ENCODE results near the gene CHD1L.

CHD1L gene

GRCh38 chr1:147210987-147211386 is 31.5 kb upstream of the CHD1L start:
- Histone ChIP-seq H3K27me3 (ENCODE audit: control insufficient read depth in 5 of 5, insufficient read depth in 4 of 5, low read length in 5 of 5) (no peaks in the 10 kb centered on the region), H3K9ac (ENCODE audit: low read length in 5 of 5) (no peak overlapping the region), H3K4me3 (ENCODE audit: low read depth in 1 of 5, low read length in 5 of 5) (no peak overlapping the region), H3K4me1 (ENCODE audit: control insufficient read depth in 5 of 5, insufficient read depth in 5 of 5, low read length in 5 of 5) (no peaks in the 10 kb centered on the region), H3K27ac (ENCODE audit: low read depth, low read length) (no peak overlapping the region), H3K36me3 (ENCODE audit: control insufficient read depth in 5 of 5, insufficient read depth in 5 of 5, low read length in 5 of 5) (peaks cover 0 to 17% (median 2%) of the 10 kb centered on the region in 5 donors), H3K9me3 (ENCODE audit: control insufficient read depth in 5 of 5, low read length in 5 of 5) (no peaks in the 10 kb centered on the region)

DNA sequence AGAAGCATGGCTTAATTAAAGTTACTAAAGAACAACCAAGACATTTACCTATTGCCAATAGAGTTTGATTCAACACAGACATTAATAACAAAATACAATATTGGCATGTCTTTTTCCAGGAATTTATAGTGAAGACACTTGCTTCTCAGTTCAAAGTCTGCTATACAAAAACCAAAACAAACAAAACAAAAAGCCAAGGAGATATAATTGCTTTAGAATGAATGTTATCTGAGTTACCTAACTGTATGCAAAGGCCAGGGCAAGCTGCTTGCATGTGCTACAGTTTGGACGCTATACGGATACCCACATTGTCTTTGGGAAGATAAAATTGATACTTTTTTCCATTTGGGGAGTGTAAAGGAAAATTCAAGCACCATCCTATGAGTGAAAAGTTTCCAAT is 30.9 kb upstream of the CHD1L start:
- Histone ChIP-seq H3K27ac (ENCODE audit: low read depth, low read length) (no peak overlapping the region), H3K9me3 (ENCODE audit: control insufficient read depth in 5 of 5, low read length in 5 of 5) (no peaks in the 10 kb centered on the region), H3K4me3 (ENCODE audit: low read depth in 1 of 5, low read length in 5 of 5) (no peak overlapping the region), H3K27me3 (ENCODE audit: control insufficient read depth in 5 of 5, insufficient read depth in 4 of 5, low read length in 5 of 5) (no peaks in the 10 kb centered on the region), H3K9ac (ENCODE audit: low read length in 5 of 5) (no peak overlapping the region), H3K36me3 (ENCODE audit: control insufficient read depth in 5 of 5, insufficient read depth in 5 of 5, low read length in 5 of 5) (peaks cover 0 to 19% (median 2%) of the 10 kb centered on the region in 5 donors), H3K4me1 (ENCODE audit: control insufficient read depth in 5 of 5, insufficient read depth in 5 of 5, low read length in 5 of 5) (no peaks in the 10 kb centered on the region)

GRCh38 chr1:147213271-147213670 is 29.2 kb upstream of the CHD1L start:
- H3K9me3 ChIP-seq (ENCODE audit: control insufficient read depth in 5 of 5, low read length in 5 of 5) = no peaks in the 10 kb centered on the region
- no peak overlapping the region for H3K9ac ChIP-seq (ENCODE audit: low read length in 5 of 5)
- H3K27me3 ChIP-seq (ENCODE audit: control insufficient read depth in 5 of 5, insufficient read depth in 4 of 5, low read length in 5 of 5) = no peaks in the 10 kb centered on the region
- no peaks in the 10 kb centered on the region for H3K4me1 ChIP-seq (ENCODE audit: control insufficient read depth in 5 of 5, insufficient read depth in 5 of 5, low read length in 5 of 5)
- H3K4me3 ChIP-seq (ENCODE audit: low read depth in 1 of 5, low read length in 5 of 5) = no peak overlapping the region
- H3K36me3 ChIP-seq (ENCODE audit: control insufficient read depth in 5 of 5, insufficient read depth in 5 of 5, low read length in 5 of 5) = peaks cover 0 to 17% (median 2%) of the 10 kb centered on the region in 5 donors
- no peak overlapping the region for H3K27ac ChIP-seq (ENCODE audit: low read depth, low read length)

GRCh38 chr1:147214325-147214724 is 28.2 kb upstream of the CHD1L start:
- no peaks in the 10 kb centered on the region for H3K9me3 ChIP-seq (ENCODE audit: control insufficient read depth in 5 of 5, low read length in 5 of 5)
- H3K9ac ChIP-seq (ENCODE audit: low read length in 5 of 5) = no peak overlapping the region
- H3K36me3 ChIP-seq (ENCODE audit: control insufficient read depth in 5 of 5, insufficient read depth in 5 of 5, low read length in 5 of 5) = peaks cover 0 to 17% (median 2%) of the 10 kb centered on the region in 5 donors
- H3K27me3 ChIP-seq (ENCODE audit: control insufficient read depth in 5 of 5, insufficient read depth in 4 of 5, low read length in 5 of 5) = no peaks in the 10 kb centered on the region
- no peak overlapping the region for H3K4me3 ChIP-seq (ENCODE audit: low read depth in 1 of 5, low read length in 5 of 5)
- H3K4me1 ChIP-seq (ENCODE audit: control insufficient read depth in 5 of 5, insufficient read depth in 5 of 5, low read length in 5 of 5) = no peaks in the 10 kb centered on the region
- no peak overlapping the region for H3K27ac ChIP-seq (ENCODE audit: low read depth, low read length)

DNA sequence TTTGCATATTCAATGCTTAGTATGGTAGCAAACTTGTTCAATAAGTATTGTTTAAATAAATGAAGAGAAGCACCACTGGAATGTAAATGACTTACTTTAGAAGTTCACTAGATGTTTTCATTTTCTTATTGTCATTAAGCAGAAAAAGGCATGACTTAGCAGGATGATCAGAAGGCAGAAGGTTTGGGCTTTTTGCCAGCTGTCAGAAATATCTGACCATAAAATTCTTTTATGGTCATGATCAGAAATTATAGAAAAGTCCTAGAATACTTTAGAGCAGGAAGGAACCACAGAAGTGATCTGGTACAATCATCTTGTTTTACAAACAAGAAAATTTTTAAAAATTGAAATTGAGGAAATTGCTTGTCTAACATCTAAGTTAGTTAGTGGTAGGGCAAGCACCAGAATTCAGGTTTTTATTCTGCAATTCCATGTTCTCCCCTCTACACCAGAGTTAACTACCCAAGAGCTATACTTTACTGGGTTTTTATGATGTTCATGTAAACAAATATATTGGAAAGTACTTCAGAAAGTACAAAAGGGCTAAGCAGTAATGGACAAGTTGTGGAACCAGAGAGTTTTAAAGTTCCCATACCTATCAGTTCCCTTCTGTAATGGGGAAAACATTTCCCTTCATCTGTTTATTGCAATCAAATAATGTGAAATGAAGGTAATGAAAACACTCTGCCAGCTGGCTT is 27.5 kb upstream of the CHD1L start:
- Histone ChIP-seq H3K4me1 (ENCODE audit: control insufficient read depth in 5 of 5, insufficient read depth in 5 of 5, low read length in 5 of 5) (no peaks in the 10 kb centered on the region), H3K36me3 (ENCODE audit: control insufficient read depth in 5 of 5, insufficient read depth in 5 of 5, low read length in 5 of 5) (peaks cover 0 to 17% (median 2%) of the 10 kb centered on the region in 5 donors), H3K4me3 (ENCODE audit: low read depth in 1 of 5, low read length in 5 of 5) (no peak overlapping the region), H3K27ac (ENCODE audit: low read depth, low read length) (no peak overlapping the region), H3K9ac (ENCODE audit: low read length in 5 of 5) (no peak overlapping the region), H3K27me3 (ENCODE audit: control insufficient read depth in 5 of 5, insufficient read depth in 4 of 5, low read length in 5 of 5) (no peaks in the 10 kb centered on the region), H3K9me3 (ENCODE audit: control insufficient read depth in 5 of 5, low read length in 5 of 5) (no peaks in the 10 kb centered on the region)

DNA sequence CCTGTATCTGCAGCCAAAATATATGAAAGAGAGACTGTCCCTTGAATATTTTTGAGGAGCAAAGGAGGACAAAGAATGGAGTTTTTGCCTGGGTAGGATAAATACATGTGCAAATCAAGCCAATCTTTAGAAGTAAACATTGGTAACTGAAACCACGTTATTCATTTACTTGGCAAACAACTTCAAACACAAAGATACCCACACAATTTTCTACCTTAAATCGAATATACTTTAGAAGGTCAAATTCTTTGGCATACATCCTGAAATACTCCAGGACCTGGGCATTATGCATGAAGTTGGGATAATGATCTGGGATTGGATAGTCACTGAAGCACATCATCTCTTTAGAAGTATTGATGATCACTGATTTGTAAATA is 27.0 kb upstream of the CHD1L start:
- H3K9me3 ChIP-seq (ENCODE audit: control insufficient read depth in 5 of 5, low read length in 5 of 5) = no peaks in the 10 kb centered on the region
- no peak overlapping the region for H3K4me3 ChIP-seq (ENCODE audit: low read depth in 1 of 5, low read length in 5 of 5)
- H3K4me1 ChIP-seq (ENCODE audit: control insufficient read depth in 5 of 5, insufficient read depth in 5 of 5, low read length in 5 of 5) = no peaks in the 10 kb centered on the region
- no peak overlapping the region for H3K27ac ChIP-seq (ENCODE audit: low read depth, low read length)
- no peak overlapping the region for H3K9ac ChIP-seq (ENCODE audit: low read length in 5 of 5)
- H3K27me3 ChIP-seq (ENCODE audit: control insufficient read depth in 5 of 5, insufficient read depth in 4 of 5, low read length in 5 of 5) = no peaks in the 10 kb centered on the region
- peaks cover 2 to 17% (median 2%) of the 10 kb centered on the region in 5 donors for H3K36me3 ChIP-seq (ENCODE audit: control insufficient read depth in 5 of 5, insufficient read depth in 5 of 5, low read length in 5 of 5)

- Histone ChIP-seq H3K4me1 (ENCODE audit: control insufficient read depth in 5 of 5, insufficient read depth in 5 of 5, low read length in 5 of 5) (no peaks in the 10 kb centered on the region), H3K27me3 (ENCODE audit: control insufficient read depth in 5 of 5, insufficient read depth in 4 of 5, low read length in 5 of 5) (no peaks in the 10 kb centered on the region), H3K9me3 (ENCODE audit: control insufficient read depth in 5 of 5, low read length in 5 of 5) (no peaks in the 10 kb centered on the region), H3K27ac (ENCODE audit: low read depth, low read length) (no peak overlapping the region), H3K4me3 (ENCODE audit: low read depth in 1 of 5, low read length in 5 of 5) (no peak overlapping the region), H3K9ac (ENCODE audit: low read length in 5 of 5) (no peak overlapping the region), H3K36me3 (ENCODE audit: control insufficient read depth in 5 of 5, insufficient read depth in 5 of 5, low read length in 5 of 5) (peaks cover 2 to 17% (median 2%) of the 10 kb centered on the region in 5 donors)
These were observed 26.4 kb upstream of the CHD1L start for GRCh38 chr1:147216124-147216523.

DNA sequence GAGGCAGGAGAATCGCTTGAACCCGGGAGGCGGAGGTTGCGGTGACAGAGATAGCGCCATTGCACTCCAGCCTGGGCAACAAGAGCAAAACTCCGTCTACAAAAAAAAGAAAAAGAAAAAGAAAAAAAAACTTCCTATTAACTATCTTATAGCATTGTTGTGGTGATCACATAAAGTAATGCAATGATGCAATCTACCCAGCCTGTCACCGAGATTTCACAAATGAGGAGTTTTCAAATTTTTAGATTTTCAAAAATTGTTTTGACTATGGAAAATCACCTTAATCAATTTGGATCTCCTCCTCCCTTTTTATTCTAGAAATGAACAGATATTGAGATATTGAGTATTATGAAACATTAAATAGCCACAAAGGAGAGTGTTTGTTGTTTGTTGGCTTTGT is 25.3 kb upstream of the CHD1L start:
- Histone ChIP-seq H3K4me3 (ENCODE audit: low read depth in 1 of 5, low read length in 5 of 5) (no peak overlapping the region), H3K27me3 (ENCODE audit: control insufficient read depth in 5 of 5, insufficient read depth in 4 of 5, low read length in 5 of 5) (no peaks in the 10 kb centered on the region), H3K4me1 (ENCODE audit: control insufficient read depth in 5 of 5, insufficient read depth in 5 of 5, low read length in 5 of 5) (no peaks in the 10 kb centered on the region), H3K9me3 (ENCODE audit: control insufficient read depth in 5 of 5, low read length in 5 of 5) (no peaks in the 10 kb centered on the region), H3K36me3 (ENCODE audit: control insufficient read depth in 5 of 5, insufficient read depth in 5 of 5, low read length in 5 of 5) (peaks cover 0 to 10% (median 3%) of the 10 kb centered on the region in 5 donors), H3K9ac (ENCODE audit: low read length in 5 of 5) (no peak overlapping the region), H3K27ac (ENCODE audit: low read depth, low read length) (no peak overlapping the region)

GRCh38 chr1:147218606-147219005 is 23.9 kb upstream of the CHD1L start:
- H3K4me1 ChIP-seq (ENCODE audit: control insufficient read depth in 5 of 5, insufficient read depth in 5 of 5, low read length in 5 of 5) = no peaks in the 10 kb centered on the region
- no peaks in the 10 kb centered on the region for H3K27me3 ChIP-seq (ENCODE audit: control insufficient read depth in 5 of 5, insufficient read depth in 4 of 5, low read length in 5 of 5)
- H3K4me3 ChIP-seq (ENCODE audit: low read depth in 1 of 5, low read length in 5 of 5) = no peak overlapping the region
- no peak overlapping the region for H3K27ac ChIP-seq (ENCODE audit: low read depth, low read length)
- no peaks in the 10 kb centered on the region for H3K9me3 ChIP-seq (ENCODE audit: control insufficient read depth in 5 of 5, low read length in 5 of 5)
- no peak overlapping the region for H3K9ac ChIP-seq (ENCODE audit: low read length in 5 of 5)
- H3K36me3 ChIP-seq (ENCODE audit: control insufficient read depth in 5 of 5, insufficient read depth in 5 of 5, low read length in 5 of 5) = peaks cover 0 to 5% (median 0%) of the 10 kb centered on the region in 5 donors

- H3K27ac ChIP-seq (ENCODE audit: low read depth, low read length) = no peak overlapping the region
- peaks cover 0 to 8% (median 7%) of the 10 kb centered on the region in 5 donors for H3K4me1 ChIP-seq (ENCODE audit: control insufficient read depth in 5 of 5, insufficient read depth in 5 of 5, low read length in 5 of 5)
- H3K36me3 ChIP-seq (ENCODE audit: control insufficient read depth in 5 of 5, insufficient read depth in 5 of 5, low read length in 5 of 5) = peaks cover 0 to 5% (median 0%) of the 10 kb centered on the region in 5 donors
- no peaks in the 10 kb centered on the region for H3K9me3 ChIP-seq (ENCODE audit: control insufficient read depth in 5 of 5, low read length in 5 of 5)
- H3K9ac ChIP-seq (ENCODE audit: low read length in 5 of 5) = no peak overlapping the region
- H3K4me3 ChIP-seq (ENCODE audit: low read depth in 1 of 5, low read length in 5 of 5) = no peak overlapping the region
- H3K27me3 ChIP-seq (ENCODE audit: control insufficient read depth in 5 of 5, insufficient read depth in 4 of 5, low read length in 5 of 5) = no peaks in the 10 kb centered on the region
These were observed 18.5 kb upstream of the CHD1L start for GRCh38 chr1:147223740-147224615.

Measured in subcutaneous abdominal adipose tissue (tissue), 5 donors.